Measurements from ENCODE around the gene STX8.

The STX8 gene

DNA sequence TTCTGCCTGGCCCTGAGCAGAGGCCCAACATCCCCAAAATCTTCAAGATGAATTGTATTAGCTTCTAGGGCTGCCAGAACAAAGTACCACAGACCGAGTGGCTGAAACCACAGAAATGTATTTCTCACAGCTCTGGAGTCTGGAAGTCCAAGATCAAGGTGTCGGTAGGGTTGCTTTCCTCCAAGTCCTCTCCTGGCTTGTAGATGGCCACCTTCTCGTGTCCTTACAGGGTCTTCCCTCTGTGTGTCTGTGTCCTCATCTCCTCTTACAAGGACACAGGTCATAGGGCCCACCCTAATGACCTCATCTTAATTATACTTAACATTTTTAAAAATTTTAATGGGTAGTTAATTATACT is 338.6 kb downstream of the STX8 start:
- Histone ChIP-seq H3K27me3 (no peaks in the 10 kb centered on the region), H3K36me3 (no peaks in the 10 kb centered on the region), H3K4me1 (no peaks in the 10 kb centered on the region), H3K9me3 (no peaks in the 10 kb centered on the region), H3K4me3 (ENCODE audit: low read depth, low read length) (no peak overlapping the region)
- TF ChIP-seq, protein P1, sequence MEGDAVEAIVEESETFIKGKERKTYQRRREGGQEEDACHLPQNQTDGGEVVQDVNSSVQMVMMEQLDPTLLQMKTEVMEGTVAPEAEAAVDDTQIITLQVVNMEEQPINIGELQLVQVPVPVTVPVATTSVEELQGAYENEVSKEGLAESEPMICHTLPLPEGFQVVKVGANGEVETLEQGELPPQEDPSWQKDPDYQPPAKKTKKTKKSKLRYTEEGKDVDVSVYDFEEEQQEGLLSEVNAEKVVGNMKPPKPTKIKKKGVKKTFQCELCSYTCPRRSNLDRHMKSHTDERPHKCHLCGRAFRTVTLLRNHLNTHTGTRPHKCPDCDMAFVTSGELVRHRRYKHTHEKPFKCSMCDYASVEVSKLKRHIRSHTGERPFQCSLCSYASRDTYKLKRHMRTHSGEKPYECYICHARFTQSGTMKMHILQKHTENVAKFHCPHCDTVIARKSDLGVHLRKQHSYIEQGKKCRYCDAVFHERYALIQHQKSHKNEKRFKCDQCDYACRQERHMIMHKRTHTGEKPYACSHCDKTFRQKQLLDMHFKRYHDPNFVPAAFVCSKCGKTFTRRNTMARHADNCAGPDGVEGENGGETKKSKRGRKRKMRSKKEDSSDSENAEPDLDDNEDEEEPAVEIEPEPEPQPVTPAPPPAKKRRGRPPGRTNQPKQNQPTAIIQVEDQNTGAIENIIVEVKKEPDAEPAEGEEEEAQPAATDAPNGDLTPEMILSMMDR (IDR thresholded peaks at IDR 0.05; ENCODE audit: low read depth, low read length): no peak
- no peak for DNase-seq

DNA sequence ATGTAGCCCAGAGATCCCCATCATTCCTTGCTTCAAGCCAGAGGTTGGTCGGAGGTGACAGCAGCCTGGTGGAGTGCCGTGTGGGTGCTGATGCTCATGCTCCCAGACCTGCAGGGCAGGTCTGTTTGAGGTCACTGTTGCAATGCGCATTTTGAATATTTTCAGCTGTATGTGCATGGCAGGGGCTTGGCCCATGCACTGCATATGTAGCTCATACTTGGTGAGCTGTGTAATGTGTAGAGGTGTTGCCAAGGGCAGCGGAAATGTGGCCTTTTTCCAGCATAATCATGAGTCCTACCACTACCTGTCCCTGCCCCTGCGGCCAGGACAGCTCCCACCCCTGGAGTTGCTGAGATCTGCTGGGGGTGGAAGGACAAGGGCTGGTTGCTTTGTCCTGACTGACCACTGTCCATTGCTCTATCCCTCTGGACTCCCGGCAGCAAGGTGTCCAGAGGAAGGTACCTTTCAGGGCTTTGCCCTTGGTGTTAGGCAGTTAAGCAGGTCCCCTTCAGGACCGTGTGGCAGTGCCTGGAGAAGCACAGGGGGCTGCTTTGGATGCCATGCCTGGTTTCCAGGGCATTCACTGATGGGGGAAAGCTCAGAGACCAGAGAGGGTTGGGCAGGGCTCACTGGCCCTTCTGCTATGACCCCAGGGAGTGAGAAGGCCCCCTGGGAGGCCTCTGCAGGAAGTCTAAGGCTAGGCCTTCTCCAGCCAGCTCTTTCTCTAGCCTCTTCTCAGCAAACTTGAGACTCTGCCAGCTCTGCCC is 339.2 kb downstream of the STX8 start:
- Histone ChIP-seq H3K4me3 (ENCODE audit: low read depth, low read length) (no peak overlapping the region), H3K4me1 (no peaks in the 10 kb centered on the region), H3K36me3 (no peaks in the 10 kb centered on the region), H3K9me3 (no peaks in the 10 kb centered on the region), H3K27me3 (no peaks in the 10 kb centered on the region)
- TF ChIP-seq, protein P1 (IDR thresholded peaks at IDR 0.05; ENCODE audit: low read depth, low read length): no peak
- DNase-seq: no peak

DNA sequence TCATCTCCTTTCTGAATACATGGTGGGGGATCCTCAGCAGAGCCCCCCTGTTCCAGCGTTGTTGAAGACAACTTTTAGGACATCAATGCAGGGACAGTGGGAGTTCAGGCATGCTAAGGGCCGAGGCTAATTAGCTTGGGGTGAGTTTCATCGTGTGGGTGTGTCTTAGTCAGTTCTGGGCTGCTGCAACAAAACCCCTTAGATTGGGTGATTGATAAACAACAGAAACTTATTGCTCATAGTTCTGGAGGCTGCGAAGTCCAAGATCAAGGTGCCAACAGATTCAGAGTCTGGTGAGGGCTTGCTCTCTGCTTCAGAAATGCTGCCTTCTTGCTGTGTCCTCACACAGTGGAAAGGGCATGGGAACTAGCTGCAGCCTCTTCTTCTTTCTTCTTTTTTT is 340.3 kb downstream of the STX8 start:
- Histone ChIP-seq H3K27me3 (no peaks in the 10 kb centered on the region), H3K36me3 (no peaks in the 10 kb centered on the region), H3K4me1 (no peaks in the 10 kb centered on the region), H3K9me3 (no peaks in the 10 kb centered on the region), H3K4me3 (ENCODE audit: low read depth, low read length) (no peak overlapping the region)
- no peak for DNase-seq
- TF ChIP-seq, protein P1 (IDR thresholded peaks at IDR 0.05; ENCODE audit: low read depth, low read length): no peak

DNA sequence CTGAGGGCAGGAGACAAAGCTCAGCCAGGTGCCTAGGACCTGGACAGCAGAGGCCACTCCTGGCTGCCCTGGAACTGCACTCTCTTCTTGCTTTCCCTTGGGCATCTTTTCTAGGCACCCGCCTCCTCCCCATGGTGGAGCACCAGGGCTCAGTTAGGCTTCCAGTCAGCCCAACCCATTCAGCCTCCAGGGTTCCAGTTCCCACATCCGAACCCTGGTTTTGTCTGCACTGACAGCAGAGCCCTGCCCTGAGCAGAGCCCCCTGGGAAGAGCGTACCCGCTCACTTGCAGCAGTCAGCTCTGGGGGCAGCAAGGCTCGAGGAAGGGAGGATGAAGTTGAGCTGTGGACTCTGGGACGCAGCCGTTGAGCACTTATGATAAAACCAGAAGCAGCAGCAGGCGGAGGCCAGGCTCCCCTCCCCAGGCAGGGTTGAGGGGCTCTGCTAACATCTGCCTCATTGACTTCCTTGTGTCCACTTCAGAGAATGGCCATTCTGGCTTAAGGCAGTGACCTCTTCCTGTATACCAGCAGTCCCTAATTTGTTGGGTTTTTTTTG is 341.2 kb downstream of the STX8 start:
- TF ChIP-seq, protein P1 (IDR thresholded peaks at IDR 0.05; ENCODE audit: low read depth, low read length): no peak
- no peaks in the 10 kb centered on the region for H3K27me3 ChIP-seq

DNA sequence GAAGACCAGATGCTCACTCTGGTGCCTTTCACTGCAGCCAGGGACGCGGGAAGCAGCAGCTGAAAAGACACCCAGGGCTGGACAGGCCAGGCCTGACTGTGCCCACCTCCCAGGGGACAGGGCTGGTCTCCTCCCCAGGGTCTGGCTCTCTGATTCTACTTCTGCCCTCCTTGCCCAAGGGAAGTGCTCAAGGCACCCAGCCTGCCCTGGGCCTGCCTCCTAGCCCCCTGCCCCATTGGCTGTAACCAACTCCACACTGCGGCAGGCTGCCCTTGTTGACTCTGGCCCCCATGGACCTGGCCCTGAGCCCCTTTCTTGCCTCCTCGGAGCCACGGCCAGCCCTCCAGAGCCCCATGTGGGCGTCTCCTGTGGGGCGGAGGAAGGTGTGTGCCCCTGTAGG is 341.9 kb downstream of the STX8 start:
- H3K4me3 ChIP-seq (ENCODE audit: low read depth, low read length): no peak overlapping the region
- H3K27me3 ChIP-seq: no peaks in the 10 kb centered on the region
- DNase-seq: no peak
- TF ChIP-seq, protein P1 (IDR thresholded peaks at IDR 0.05; ENCODE audit: low read depth, low read length): no peak
- H3K36me3 ChIP-seq: no peaks in the 10 kb centered on the region
- H3K4me1 ChIP-seq: no peaks in the 10 kb centered on the region
- H3K9me3 ChIP-seq: no peaks in the 10 kb centered on the region

More for the DNA sequence above, 341.2 kb downstream of the STX8 start:
- Histone ChIP-seq H3K4me3 (ENCODE audit: low read depth, low read length) (no peak overlapping the region), H3K4me1 (no peaks in the 10 kb centered on the region), H3K36me3 (no peaks in the 10 kb centered on the region), H3K9me3 (no peaks in the 10 kb centered on the region)
- no peak for DNase-seq

DNA sequence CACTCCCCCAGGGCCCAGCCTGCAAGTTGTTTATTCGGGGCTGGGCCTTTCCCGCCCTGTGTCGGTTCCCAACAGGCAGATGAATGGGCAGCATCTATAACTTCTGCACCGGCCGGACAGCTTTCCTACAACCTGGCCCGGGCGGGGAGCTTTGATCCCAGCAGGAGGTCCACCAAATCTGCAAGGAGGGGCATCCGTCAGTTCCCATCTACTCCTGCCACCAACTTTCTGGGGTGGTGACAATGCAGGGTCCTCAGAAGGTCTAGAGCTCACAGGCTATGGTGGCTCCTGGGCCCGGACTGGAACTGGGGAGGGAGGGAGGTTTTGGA is 342.4 kb downstream of the STX8 start:
- no peaks in the 10 kb centered on the region for H3K4me1 ChIP-seq
- TF ChIP-seq, protein P1 (IDR thresholded peaks at IDR 0.05; ENCODE audit: low read depth, low read length): no peak
- H3K36me3 ChIP-seq: no peaks in the 10 kb centered on the region
- DNase-seq: no peak
- no peaks in the 10 kb centered on the region for H3K27me3 ChIP-seq
- H3K9me3 ChIP-seq: no peaks in the 10 kb centered on the region
- no peak overlapping the region for H3K4me3 ChIP-seq (ENCODE audit: low read depth, low read length)
